HG03175 (cell line): ENCODE measurements around the gene TMEM100.

ENCODE experiments used
- ATAC-seq: cut with Tn5 transposase; IDR thresholded peaks from one replicate; pipeline ENCODE4 v1.9.1; 2021; ENCODE audit warnings: mild to moderate bottlenecking, moderate library complexity; ENCODE audit not compliant: unreplicated experiment

The TMEM100 gene

DNA sequence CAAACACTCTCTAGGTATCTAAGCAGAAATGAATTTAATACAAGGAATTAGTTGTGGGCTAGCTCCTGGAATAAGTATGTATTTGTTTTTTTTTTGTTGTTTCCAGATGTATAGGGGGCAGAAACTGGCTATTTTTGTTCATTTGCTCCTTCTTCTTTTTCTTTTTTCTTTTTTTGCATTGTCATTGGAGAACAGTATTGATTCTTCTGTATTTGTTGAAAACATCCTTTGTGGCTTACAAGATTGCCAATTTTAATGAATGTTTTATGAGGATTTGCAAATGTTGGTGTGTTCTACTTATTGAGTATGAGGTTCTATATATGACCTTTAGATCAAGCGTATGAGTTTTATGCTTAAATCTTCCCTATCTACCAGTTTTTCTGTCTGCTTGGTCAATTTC, 22.6 kb upstream of the TMEM100 start:
- ATAC-seq, result no peak

DNA sequence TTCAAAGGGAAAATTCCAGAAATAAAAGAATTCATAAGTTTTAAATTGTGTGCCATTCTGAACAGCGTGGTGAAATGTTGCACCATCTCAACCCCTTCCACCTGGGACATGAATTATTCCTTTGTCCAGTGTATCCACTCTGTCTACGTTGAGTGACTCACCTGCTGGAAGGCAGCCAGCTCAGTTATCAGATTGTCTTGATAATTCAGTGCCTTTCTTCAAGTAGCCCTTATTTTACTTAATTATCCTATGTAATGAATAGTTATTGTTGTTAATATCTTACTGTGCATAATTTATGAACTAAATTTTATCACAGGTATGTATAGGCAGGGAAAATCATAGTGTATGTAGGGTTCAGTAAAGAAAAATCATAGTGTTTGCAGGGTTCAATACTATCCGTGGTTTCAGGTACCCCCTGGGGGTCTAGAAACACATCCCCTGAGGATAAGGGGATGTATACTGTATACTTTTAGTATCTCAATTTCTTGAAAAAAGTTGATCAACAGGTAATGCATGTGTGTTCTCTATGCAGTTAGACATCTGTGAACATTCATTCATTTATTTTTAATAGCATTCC, 20.5 kb upstream of the TMEM100 start:
- ATAC-seq, result peak; percentile 33

DNA sequence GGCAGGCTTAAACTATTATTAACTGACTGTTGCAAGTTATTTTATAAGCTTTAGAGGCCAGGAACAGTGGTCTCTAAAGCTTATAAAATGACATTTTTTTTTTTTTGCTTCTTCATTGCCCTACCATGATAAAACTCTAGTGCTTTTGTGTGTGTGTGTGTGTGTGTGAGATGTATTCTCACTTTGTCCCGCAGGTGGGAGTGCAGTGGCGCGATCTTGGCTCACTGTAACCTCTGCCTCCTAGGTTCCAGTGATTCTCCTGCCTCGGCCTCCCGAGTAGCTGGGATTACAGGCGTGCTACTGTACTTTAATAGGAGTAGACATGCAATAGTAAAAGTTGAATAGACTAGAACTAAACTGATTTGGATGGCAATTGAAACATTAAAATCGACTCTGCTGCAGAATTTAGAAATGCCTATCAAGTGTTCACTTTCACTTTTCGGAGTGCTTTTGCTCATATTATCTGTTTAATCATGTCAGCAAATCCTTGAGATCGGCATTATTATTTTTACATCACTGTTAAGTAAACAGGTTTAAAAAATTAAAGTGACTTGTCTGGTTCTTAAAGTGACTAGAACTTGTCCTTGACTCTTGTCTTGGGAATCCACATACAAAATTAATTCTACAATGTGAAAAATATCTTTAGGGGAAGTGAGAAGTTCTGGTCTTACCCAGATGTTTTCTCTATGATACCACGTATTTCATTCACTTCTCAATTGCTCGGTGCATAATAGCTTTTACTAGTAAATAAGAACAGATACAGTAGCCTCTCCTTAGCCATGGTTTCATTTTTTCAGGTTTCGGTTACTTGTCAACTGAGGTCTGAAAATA, 19.8 kb upstream of the TMEM100 start:
- ATAC-seq, result peak; percentile 93

DNA sequence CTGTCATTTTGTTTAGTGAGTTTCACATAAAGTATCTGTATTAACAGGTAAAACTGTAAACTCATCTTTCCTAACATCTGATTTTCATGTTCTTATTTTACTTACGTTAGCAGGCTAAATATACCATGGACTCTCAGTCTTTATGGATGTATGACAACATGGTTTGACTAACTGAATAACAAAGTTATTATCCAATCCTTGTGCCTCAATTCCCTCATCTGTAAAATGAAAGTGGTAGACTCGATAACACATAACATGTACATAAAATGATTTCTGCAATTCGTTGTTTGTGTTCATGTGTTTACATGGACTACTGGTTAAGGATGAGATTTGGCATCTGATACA, 18.7 kb upstream of the TMEM100 start:
- ATAC-seq, result no peak

DNA sequence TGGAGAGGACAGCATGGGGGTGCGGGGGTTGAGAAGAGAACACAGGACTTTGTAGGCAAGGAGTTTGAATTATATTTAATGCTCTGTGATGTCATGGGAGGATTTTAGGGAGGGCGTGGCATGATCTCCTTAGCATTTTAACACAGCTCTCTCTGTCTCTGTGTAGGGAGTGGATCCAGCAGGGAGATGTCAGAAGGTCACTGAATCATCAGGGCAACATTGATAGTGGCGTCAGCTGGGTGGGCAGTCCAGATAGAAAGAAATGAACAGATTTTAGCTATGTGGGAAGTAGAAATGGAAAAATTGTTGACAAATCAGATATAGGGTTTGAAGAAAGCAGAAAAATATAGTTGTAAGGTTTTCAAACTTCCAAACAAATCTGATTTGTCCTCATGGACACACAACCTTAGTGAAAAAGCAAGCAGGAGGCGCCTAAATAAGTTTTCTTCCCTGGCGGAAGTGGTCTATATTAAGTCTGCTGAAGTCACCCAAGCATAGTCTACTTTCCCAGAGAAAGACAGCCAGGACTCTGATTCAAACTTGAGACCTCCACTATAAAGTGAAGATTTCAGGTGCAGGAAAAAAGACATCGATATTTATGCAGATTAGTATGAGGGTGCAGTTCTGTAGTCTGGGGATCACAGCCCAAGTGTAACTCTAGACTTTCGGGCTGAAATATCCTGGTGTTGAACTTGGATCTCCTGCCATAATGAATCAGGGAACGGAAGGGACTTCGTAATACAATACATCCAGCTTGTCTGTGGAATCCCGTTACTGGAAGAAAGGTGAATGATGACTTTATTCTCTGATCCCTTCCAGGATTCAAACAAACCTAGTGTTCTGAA, 18.1 kb upstream of the TMEM100 start:
- ATAC-seq, result no peak

DNA sequence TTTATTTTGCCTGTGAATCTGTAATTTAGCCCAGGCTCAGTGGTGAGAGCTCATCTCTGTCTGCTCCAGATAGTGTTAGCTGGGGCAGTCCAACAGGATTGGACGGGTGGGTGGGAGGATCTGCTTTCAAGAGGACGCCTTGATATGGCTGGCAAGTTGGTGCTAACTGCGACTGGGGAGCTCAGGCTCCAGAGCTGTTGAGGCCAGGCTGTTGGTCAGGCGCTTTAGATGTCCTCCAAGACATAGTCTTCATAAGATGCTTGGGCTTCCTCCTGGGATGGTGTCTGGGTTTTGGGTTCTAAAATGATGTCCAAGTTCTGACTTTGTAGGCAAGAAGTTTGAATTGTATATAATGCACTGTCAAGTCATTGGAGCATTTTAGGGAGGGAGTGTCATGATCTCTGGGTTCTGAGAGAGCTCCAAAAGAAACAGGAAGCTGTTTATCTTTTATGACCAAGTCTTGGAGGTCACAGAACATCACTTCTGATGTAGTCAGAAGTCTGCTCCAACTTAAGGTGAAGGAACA, 15.4 kb upstream of the TMEM100 start:
- ATAC-seq, result no peak

DNA sequence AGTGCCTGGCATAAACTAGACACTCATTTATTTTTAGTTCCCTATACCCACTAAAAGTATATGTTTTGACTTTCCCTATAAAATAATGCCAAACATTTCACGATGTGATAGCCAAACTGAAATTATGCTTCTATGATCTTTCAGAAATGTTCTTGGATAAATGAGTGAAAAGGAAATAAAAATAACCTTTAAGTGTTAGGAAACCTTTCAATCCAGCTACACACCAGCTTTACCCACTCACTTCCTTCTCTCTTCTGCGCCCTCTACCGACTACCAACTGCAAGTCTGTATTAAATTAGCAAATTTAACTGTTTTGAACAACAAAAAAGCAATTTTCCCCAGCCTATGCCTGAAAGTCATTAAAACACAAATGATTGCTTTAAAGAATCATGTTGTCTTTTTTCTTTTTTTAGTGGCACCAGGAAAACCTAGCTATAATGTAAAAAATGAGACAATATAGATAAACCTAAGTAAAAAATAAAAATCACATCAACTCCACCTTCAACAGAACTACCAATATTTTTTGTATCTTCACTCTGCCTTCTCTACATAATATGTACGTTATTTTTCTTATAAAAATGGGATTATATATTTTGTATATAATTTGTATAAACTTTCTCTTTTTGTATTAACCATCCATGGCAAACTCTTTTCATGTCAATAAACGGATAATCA, 13.2 kb upstream of the TMEM100 start:
- no peak for ATAC-seq

DNA sequence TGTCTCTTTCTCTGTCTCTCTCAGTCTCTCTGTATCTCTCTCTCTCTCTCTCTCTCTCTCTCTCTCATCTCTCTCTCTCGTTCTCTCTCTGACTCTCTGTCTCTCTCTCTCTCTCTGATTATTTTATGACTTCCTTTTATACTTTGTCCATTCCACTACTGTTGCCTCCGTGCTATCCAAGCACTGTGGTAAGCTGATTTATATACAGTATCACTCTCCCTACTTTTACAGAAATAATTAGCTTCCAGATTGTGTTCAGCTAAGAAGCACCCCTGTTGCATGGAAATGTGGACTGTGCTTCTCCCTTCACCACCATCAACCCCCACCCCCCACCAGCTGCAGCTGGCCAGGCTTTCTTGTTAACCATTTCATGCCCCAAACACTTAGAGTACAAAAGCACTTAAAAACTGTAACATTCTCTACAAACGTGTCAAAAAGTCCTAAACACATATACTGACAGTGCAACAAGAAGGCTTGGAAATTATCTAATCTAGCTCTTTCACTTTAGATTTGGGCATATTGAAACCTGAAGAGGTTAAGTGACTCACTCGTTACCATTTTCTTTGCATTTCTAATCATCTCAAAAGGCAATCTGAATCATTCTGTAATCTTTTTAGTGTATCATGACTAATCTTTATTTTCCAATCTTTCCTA, 11.6 kb upstream of the TMEM100 start:
- no peak for ATAC-seq

DNA sequence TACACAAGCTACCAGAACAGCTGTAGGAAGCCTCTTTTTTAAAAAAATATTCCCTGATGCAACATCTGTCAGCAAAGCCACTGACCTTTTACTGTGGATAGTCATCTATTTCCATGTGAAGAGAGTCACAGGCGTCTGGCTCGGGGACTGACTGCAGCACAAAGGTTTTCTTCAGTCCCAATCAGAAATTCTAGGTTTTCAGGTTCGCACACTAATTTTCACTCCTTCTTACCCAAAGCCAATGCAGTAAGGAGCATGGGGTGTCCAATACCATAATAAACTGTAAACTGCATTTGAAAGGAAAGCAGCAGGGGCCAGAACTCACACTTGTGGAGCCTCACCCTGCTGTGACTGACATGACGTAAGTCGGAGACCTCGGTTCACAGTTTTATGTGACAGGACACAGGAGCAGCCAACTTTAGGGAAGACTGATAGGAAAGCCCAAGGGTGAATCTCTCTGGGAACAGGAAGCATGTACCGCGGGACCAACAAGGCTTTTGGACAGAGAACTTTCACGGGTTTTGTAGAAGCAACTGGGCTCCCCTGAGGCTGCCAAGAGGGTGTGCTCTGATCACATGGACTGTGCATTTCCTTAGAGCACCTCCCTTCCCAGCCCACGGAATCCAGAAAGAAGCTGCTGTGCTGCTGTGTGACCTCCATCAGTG, 9.1 kb upstream of the TMEM100 start:
- ATAC-seq, result no peak

DNA sequence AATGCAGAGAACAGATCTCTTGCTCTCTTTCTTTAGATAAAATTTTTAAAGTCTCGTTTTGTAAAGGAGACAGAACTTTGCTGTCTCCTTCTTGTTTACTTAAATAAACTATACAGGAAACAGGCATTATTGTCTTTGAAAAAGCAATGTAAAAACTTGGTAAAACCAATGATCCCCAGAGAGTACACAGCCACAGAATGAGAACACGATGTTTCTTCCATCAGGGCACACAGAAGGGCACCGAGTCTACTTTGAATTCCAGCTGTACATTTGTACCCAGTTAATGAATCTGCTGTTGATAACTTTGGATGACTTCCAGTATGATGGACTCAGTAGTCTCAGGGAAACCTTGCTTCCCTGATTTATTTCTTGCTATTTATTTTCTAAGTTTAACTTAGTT, 8.1 kb upstream of the TMEM100 start:
- no peak for ATAC-seq

DNA sequence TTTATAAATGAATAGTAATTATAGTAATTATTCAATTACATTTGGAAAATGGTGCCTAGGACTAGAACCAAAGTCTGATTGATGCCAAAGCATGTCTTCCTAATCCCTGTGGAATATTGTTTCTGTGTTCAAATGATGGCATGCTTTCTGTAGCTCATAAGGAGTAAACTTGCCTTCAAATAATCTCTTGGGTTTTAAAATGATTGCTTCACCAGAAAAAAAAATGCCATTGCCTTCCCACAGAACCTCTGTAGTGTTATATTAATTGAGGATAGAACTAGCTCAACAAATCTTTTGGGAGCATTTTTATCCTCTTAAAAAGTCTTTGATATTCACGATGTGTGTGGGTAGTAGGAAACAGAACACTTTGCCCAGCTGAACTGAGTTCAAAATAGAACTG, 7.7 kb upstream of the TMEM100 start:
- ATAC-seq, result no peak

DNA sequence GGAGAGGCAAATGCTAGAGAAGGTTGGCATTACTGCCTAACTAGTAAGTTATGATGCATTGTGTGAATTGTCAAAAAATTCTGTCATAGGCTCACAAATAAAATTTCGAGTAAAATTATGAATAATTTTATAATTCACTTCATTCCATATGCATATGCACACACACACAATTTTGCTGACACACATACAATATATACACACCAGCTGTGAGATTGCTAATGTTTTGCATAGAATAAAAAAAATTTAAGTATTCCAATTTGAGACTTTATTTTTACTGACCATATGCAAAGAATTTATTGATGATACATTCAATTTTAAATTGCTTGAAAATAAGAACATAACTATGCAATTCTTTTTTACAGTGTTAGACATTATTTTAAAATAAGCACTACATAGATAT, 6.8 kb upstream of the TMEM100 start:
- no peak for ATAC-seq

DNA sequence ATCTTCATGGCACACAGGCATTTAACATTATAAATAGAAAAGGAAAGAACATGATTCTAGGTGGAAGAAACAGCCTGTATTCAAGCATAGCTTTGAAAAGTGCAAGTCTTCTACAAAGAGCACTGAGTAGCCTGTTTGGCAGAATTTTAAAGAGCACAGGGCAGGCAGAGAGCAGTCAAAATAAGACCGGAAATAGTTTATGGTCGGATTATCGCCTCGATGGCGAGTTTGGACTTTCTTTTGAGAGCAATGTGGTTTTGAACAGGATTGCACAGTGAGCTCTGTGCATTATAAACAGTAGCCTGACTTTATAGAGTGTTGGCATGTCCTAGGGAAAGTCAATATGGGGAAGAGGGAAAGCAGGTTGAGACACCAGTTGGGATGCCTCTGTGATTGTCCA, 6.2 kb upstream of the TMEM100 start:
- ATAC-seq, result no peak

DNA sequence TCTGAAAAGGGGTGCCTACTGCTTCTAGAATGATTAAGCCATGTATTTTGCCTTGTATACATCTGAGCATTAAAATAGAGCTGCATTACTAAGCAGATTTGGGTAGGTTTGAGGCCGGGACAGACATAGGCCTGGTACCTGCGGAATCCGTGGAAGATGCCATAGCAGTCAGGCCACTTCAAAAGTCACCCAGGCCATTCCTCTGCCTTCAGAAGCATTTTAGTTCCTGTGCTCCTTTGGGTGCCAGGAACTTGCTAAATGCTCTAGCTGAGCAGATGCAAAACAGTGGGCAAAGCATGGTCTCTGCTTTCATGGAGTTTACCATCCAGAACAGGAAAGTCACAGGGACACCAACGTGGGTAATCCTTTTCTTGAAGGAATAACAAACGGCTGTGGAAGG, 5.7 kb upstream of the TMEM100 start:
- no peak for ATAC-seq

DNA sequence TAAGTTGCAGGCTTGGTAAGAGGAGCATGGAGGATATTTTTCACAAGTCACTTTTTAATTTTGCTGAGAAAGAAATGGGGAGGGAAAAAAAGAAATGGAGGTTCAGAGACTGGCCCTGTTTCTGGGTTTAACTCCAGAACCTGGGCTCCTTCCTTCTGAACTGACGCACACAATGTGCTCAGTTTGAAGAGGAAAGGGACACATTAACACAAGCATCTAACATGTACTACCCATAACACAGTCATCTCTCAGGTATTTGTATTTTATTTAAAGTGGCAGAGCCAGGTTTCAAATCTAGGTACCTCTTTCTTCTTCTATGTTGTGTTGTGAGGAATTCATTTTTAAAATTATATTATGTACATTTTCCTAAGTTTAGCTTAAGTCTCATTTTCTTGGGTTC, 5.3 kb upstream of the TMEM100 start:
- no peak for ATAC-seq

DNA sequence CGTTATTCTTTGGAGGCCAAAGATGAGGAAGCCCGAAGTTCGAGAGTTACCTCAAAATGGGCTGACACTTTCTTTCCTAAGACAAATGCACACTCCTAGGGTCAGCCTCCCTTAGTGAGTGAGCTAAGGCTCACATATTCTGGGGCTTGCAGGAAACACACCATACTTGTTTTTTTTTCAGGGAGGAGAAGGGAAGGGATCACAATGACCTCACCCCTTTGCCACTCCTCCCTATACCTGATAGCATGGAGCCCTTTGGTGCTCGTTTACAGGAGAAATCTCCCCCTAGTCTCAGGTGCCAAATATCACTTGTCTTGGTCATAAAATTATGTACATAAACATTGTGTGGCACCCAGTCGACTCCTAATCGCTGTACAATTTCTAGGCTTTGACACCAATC, 4.6 kb upstream of the TMEM100 start:
- ATAC-seq, result no peak

DNA sequence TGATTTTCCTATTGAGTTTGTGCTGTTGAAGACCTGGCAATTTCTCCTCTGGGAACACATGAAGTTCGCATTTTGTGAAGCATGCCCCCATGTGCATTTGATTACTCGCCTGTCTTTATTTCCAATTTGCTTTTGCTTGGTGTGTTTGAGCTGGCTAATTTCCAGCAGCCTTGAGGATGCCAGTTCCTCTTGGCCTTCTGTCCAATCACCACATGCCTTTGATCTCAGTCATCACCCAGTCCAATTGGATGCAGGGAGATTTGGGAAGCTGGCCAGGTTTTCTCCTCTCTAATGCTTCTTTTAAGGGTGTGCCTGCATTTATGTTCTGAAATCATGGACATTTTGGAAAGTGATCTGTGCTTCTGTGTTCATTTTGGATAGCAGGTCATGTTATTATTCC, 3.8 kb upstream of the TMEM100 start:
- ATAC-seq, result no peak

DNA sequence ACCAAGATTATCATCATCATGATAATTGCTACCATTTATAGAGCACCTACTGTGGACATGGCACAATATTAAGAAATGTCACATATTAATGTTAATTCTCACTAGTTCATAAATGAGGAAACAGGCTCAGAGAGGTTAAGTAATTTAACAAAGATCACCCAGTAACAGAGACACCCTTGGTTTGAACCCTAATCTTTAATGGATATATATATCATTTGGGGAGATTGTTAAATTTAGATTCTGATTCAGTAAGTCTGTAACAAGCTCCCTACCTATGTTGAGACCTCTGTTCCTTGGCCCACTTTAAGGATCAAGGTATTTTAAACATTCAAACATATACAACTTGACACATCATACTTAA, 804 bp upstream of the TMEM100 start:
- ATAC-seq, result no peak

DNA sequence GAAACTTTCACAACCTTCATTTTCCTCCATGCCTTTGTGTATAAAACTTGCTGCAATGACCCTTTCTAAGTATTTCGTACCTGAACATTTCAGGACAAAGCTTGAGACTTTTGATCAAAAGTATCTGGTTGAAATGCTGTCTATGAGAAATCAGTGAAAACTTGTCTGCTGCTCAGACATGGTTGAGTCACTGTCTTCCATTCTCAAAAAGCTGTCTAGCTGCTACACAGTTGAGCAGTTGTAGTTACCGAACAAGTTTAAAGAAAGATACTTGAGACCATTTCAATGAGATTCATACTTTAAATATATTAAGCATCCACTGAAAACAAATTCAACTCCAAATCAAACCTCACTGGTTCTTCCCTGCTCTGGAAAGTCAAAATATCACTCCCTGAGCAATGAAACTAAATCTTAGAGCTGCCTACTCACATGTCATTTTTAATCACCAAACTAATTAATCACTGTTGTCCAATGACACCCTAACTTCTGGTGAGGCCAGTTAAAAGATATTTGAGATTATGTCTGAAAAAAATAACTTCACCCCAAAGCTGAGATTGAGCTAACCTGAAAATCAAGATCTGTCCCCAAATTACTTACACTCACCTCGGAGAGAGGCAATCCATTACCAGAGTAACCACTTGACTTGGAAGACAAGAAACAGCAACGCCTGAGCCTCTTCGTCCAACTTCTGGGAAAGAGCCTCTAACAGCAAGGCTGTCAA, 488 bp downstream of the TMEM100 start:
- no peak for ATAC-seq
